MG63 (cell line): ENCODE data around the gene GPC6. TPM values are rescaled to one million over a fixed set of nuclear protein-coding genes. Genes with fewer than 3 reads are reported as not detected.
A peak's percentile ranks its signal among the peaks of the same experiment; 100 is the strongest.

Experiments
- DNase-seq: peaks from one replicate; pipeline ENCODE4 v3.0.0-alpha.2; 2020
- H3K27me3 ChIP-seq: fragments of 250-450 bp; sonication (Bioruptor Pico); 2 replicates; pipeline ENCODE4 v1.5.1; 2020; ENCODE audit warnings: mild to moderate bottlenecking, moderate library complexity
- H3K36me3 ChIP-seq: fragments of 250-450 bp; sonication (Bioruptor Pico); 2 replicates; pipeline ENCODE4 v1.5.1; 2020; ENCODE audit warnings: mild to moderate bottlenecking, moderate library complexity
- H3K4me3 ChIP-seq: fragments of 250-450 bp; sonication (Bioruptor Pico); 2 replicates; pipeline ENCODE4 v1.5.1; 2020; ENCODE audit warnings: mild to moderate bottlenecking, moderate library complexity
- H3K9me3 ChIP-seq: fragments of 250-450 bp; sonication (Bioruptor Pico); 2 replicates; pipeline ENCODE4 v1.5.1; 2020; ENCODE audit warnings: mild to moderate bottlenecking, moderate library complexity
- total RNA-seq: library from RNA; depleted of rRNA; stranded (reverse); fragments of >200 nt; shearing (Covaris generic); gene quantifications from 2 replicates; pipeline ENCODE4 v1.2.3, GENCODE V29; 2014; ENCODE audit warnings: low replicate concordance

GPC6 gene
- total RNA-seq, 1 experiment from 2014 or later = 4.1 TPM

- Histone ChIP-seq H3K9me3 (no peaks in the 10 kb centered on the region), H3K4me3 (no peak overlapping the region), H3K36me3 (no peaks in the 10 kb centered on the region), H3K27me3 (no peaks in the 10 kb centered on the region)
- no peak for DNase-seq
These were observed 1117.7 kb downstream of the GPC6 start for GRCh38 chr13:94344126-94344818.

GRCh38 chr13:94345374-94346195 lies 1119.0 kb downstream of the GPC6 start:
- H3K36me3 ChIP-seq = no peaks in the 10 kb centered on the region
- H3K9me3 ChIP-seq = no peaks in the 10 kb centered on the region
- H3K27me3 ChIP-seq = no peaks in the 10 kb centered on the region
- no peak overlapping the region for H3K4me3 ChIP-seq
- no peak for DNase-seq

GRCh38 chr13:94346261-94347019 lies 1119.8 kb downstream of the GPC6 start:
- DNase-seq = no peak
- Histone ChIP-seq H3K9me3 (no peaks in the 10 kb centered on the region), H3K4me3 (no peak overlapping the region), H3K36me3 (no peaks in the 10 kb centered on the region), H3K27me3 (no peaks in the 10 kb centered on the region)

GRCh38 chr13:94351292-94351990 lies 1124.8 kb downstream of the GPC6 start:
- no peaks in the 10 kb centered on the region for H3K27me3 ChIP-seq
- no peaks in the 10 kb centered on the region for H3K36me3 ChIP-seq
- H3K4me3 ChIP-seq = no peak overlapping the region
- no peak for DNase-seq
- H3K9me3 ChIP-seq = no peaks in the 10 kb centered on the region

GRCh38 chr13:94352057-94352456 lies 1125.5 kb downstream of the GPC6 start:
- no peak for DNase-seq
- no peaks in the 10 kb centered on the region for H3K36me3 ChIP-seq
- H3K27me3 ChIP-seq = no peaks in the 10 kb centered on the region
- no peak overlapping the region for H3K4me3 ChIP-seq
- H3K9me3 ChIP-seq = no peaks in the 10 kb centered on the region

GRCh38 chr13:94353167-94353710 lies 1126.6 kb downstream of the GPC6 start:
- Histone ChIP-seq H3K4me3 (no peak overlapping the region), H3K36me3 (no peaks in the 10 kb centered on the region), H3K9me3 (no peaks in the 10 kb centered on the region), H3K27me3 (no peaks in the 10 kb centered on the region)
- no peak for DNase-seq

GRCh38 chr13:94359875-94360274 lies 1133.3 kb downstream of the GPC6 start:
- Histone ChIP-seq H3K27me3 (no peaks in the 10 kb centered on the region), H3K9me3 (no peaks in the 10 kb centered on the region), H3K36me3 (no peaks in the 10 kb centered on the region), H3K4me3 (no peak overlapping the region)
- no peak for DNase-seq

- no peak overlapping the region for H3K4me3 ChIP-seq
- H3K9me3 ChIP-seq = no peaks in the 10 kb centered on the region
- DNase-seq = peak; percentile 59
- H3K36me3 ChIP-seq = no peaks in the 10 kb centered on the region
- no peaks in the 10 kb centered on the region for H3K27me3 ChIP-seq
These were observed 1135.9 kb downstream of the GPC6 start for GRCh38 chr13:94362411-94362909.

- no peak for DNase-seq
- Histone ChIP-seq H3K27me3 (no peaks in the 10 kb centered on the region), H3K4me3 (no peak overlapping the region), H3K36me3 (no peaks in the 10 kb centered on the region), H3K9me3 (no peaks in the 10 kb centered on the region)
These were observed 1140.1 kb downstream of the GPC6 start for GRCh38 chr13:94366677-94367076.

- DNase-seq = peak; percentile 46
- H3K27me3 ChIP-seq = no peaks in the 10 kb centered on the region
- no peaks in the 10 kb centered on the region for H3K36me3 ChIP-seq
- H3K4me3 ChIP-seq = no peak overlapping the region
- H3K9me3 ChIP-seq = no peaks in the 10 kb centered on the region
These were observed 1143.4 kb downstream of the GPC6 start for GRCh38 chr13:94369972-94370436.

GRCh38 chr13:94371855-94372254 lies 1145.2 kb downstream of the GPC6 start:
- DNase-seq = no peak
- Histone ChIP-seq H3K36me3 (no peaks in the 10 kb centered on the region), H3K27me3 (no peaks in the 10 kb centered on the region), H3K4me3 (no peak overlapping the region), H3K9me3 (no peaks in the 10 kb centered on the region)

GRCh38 chr13:94382517-94382916 lies 1155.9 kb downstream of the GPC6 start:
- no peak for DNase-seq
- no peak overlapping the region for H3K4me3 ChIP-seq
- no peaks in the 10 kb centered on the region for H3K27me3 ChIP-seq
- H3K36me3 ChIP-seq = no peaks in the 10 kb centered on the region
- no peaks in the 10 kb centered on the region for H3K9me3 ChIP-seq

GRCh38 chr13:94382960-94383359 lies 1156.4 kb downstream of the GPC6 start:
- Histone ChIP-seq H3K9me3 (no peaks in the 10 kb centered on the region), H3K36me3 (no peaks in the 10 kb centered on the region), H3K27me3 (no peaks in the 10 kb centered on the region), H3K4me3 (no peak overlapping the region)
- no peak for DNase-seq

GRCh38 chr13:94384231-94384905 lies 1157.8 kb downstream of the GPC6 start:
- no peak for DNase-seq
- Histone ChIP-seq H3K4me3 (no peak overlapping the region), H3K27me3 (no peaks in the 10 kb centered on the region), H3K36me3 (no peaks in the 10 kb centered on the region), H3K9me3 (no peaks in the 10 kb centered on the region)

- DNase-seq = no peak
- Histone ChIP-seq H3K9me3 (no peaks in the 10 kb centered on the region), H3K36me3 (no peaks in the 10 kb centered on the region), H3K27me3 (no peaks in the 10 kb centered on the region), H3K4me3 (no peak overlapping the region)
These were observed 1160.4 kb downstream of the GPC6 start for GRCh38 chr13:94387047-94387446.
